OCI-LY1 (cell line): ENCODE measurements around the gene RUNX1.

Source experiments
- EZH2 ChIP-seq: fragments of 200-600 bp; sonication (generic), shearing (Covaris generic); IDR thresholded peaks from 2 replicates; pipeline ENCODE4 v1.8.0; 2017; ENCODE audit warnings: borderline replicate concordance, mixed run types, mild to moderate bottlenecking, antibody characterized with exemption, low read length, moderate library complexity, mixed read lengths
- TF ChIP-seq, protein P1 (sequence below): fragments of 200-600 bp; sonication (generic), shearing (Covaris generic); IDR thresholded peaks from 2 replicates; pipeline ENCODE4 v1.5.1; 2017; ENCODE audit warnings: mild to moderate bottlenecking, antibody characterized with exemption, low read length, moderate library complexity, mixed read lengths

DNA sequence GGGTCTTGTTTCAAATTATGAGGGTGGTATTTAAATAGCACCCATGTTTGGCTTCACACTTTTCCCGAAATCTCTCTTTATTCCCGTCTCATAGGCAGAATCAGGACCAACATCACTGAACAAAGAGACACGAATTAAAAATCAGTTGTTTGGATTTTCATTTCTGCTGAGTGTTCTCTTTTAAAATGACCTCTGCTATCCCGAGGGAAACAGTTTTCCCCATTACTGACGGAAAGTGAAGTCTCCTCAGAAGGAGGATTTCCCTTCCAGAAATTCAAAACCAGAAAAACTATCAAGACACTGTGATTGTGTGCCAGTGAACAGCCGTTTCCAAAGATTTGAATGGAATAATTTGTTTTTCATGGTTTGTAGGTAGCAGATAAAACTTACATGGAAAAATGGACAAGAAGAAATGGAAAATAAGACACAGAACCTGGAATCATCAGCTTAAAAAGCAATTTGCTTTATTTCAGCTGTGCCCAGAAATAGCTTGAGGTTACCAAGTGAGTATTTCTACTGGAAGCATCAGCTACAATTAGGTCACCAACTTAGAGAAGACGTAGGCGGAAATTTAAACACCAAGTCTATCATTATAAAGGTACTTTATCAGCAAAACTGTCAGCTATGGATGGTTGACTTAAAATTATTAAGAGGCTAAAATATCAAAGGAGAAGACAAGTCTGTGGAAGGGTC is 68.5 kb downstream of the RUNX1 start:
- TF ChIP-seq, protein P1, sequence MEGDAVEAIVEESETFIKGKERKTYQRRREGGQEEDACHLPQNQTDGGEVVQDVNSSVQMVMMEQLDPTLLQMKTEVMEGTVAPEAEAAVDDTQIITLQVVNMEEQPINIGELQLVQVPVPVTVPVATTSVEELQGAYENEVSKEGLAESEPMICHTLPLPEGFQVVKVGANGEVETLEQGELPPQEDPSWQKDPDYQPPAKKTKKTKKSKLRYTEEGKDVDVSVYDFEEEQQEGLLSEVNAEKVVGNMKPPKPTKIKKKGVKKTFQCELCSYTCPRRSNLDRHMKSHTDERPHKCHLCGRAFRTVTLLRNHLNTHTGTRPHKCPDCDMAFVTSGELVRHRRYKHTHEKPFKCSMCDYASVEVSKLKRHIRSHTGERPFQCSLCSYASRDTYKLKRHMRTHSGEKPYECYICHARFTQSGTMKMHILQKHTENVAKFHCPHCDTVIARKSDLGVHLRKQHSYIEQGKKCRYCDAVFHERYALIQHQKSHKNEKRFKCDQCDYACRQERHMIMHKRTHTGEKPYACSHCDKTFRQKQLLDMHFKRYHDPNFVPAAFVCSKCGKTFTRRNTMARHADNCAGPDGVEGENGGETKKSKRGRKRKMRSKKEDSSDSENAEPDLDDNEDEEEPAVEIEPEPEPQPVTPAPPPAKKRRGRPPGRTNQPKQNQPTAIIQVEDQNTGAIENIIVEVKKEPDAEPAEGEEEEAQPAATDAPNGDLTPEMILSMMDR: no peak
- TF ChIP-seq EZH2: no peak
